ENCODE measurements around the gene SLC35G6.

The SLC35G6 gene

DNA sequence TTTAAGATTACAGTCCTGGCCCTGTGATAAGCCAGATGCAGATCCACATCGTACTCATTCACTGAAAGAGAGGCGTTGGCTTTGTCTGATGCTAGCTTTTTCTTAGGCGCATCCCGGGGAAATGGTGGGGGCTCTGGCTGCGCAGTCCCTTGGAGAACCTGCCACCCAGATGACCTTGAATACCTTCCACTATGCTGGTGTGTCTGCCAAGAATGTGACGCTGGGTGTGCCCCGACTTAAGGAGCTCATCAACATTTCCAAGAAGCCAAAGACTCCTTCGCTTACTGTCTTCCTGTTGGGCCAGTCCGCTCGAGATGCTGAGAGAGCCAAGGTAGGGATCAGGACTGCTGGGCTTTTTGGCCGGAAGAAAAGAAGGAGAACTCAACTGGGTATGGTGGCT is 26.9 kb downstream of the SLC35G6 start:
- DNase-seq = no peak

DNA sequence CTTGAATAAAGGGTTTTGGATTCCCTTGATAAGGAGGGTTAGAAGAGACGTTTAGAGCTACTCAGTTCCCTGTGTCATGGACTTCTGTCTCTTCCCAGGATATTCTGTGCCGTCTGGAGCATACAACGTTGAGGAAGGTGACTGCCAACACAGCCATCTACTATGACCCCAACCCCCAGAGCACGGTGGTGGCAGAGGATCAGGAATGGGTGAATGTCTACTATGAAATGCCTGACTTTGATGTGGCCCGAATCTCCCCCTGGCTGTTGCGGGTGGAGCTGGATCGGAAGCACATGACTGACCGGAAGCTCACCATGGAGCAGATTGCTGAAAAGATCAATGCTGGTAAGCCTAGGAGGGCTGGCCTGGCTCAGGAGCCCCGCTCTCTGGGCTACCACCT is 27.6 kb downstream of the SLC35G6 start:
- DNase-seq = no peak

DNA sequence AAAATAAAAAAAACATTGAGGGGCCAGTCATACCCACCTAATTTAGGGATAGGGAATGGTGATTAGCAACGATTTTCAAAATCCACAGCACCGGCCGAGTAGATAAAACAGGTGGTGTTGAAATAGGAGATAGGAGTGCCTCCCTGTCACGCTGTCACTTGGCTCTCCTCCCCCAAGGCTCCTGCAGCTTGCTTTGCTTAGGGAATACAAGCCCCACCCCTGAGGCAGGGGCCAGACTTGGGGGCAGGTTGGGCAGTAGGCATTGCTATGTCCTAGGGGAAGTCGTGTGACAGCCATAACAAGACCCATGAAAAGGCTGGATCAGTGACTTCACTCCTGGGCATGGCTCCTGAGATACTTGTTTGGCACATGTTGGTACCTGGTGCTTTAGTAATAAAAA is 28.7 kb downstream of the SLC35G6 start:
- DNase-seq = no peak

DNA sequence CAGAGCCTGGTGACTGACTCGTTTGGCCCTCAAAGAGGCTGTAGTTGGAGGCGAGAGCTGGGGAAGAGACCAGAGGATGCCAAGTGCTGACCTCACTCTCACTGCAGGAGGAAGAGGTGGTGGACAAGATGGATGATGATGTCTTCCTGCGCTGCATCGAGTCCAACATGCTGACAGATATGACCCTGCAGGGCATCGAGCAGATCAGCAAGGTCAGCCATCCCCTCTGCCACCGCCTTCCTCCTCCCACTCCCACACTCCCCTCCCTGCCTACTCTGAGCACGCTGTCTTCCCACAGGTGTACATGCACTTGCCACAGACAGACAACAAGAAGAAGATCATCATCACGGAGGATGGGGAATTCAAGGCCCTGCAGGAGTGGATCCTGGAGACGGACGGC is 29.9 kb downstream of the SLC35G6 start:
- no peak for DNase-seq

DNA sequence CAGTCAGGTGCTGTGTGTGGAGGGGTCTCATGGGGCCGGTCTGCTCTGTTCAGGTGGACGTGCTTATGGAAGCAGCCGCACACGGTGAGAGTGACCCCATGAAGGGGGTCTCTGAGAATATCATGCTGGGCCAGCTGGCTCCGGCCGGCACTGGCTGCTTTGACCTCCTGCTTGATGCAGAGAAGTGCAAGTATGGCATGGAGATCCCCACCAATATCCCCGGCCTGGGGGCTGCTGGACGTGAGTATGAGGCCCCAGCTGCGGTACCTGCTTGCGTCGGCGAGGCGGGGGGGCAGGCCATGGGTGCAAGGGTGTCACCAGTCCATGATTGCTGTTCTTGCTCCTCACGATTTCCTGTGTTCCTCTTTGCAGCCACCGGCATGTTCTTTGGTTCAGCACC is 30.9 kb downstream of the SLC35G6 start:
- no peak for DNase-seq

DNA sequence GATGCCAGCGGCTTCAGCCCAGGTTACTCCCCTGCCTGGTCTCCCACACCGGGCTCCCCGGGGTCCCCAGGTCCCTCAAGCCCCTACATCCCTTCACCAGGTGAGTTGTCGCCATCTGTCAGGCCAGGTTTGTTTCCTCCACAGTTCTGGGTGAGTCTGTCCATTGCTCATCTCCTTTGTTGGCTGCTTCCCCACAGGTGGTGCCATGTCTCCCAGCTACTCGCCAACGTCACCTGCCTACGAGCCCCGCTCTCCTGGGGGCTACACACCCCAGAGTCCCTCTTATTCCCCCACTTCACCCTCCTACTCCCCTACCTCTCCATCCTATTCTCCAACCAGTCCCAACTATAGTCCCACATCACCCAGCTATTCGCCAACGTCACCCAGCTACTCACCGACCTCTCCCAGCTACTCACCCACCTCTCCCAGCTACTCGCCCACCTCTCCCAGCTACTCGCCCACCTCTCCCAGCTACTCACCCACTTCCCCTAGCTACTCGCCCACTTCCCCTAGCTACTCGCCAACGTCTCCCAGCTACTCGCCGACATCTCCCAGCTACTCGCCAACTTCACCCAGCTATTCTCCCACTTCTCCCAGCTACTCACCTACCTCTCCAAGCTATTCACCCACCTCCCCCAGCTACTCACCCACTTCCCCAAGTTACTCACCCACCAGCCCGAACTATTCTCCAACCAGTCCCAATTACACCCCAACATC is 31.7 kb downstream of the SLC35G6 start:
- DNase-seq = no peak

DNA sequence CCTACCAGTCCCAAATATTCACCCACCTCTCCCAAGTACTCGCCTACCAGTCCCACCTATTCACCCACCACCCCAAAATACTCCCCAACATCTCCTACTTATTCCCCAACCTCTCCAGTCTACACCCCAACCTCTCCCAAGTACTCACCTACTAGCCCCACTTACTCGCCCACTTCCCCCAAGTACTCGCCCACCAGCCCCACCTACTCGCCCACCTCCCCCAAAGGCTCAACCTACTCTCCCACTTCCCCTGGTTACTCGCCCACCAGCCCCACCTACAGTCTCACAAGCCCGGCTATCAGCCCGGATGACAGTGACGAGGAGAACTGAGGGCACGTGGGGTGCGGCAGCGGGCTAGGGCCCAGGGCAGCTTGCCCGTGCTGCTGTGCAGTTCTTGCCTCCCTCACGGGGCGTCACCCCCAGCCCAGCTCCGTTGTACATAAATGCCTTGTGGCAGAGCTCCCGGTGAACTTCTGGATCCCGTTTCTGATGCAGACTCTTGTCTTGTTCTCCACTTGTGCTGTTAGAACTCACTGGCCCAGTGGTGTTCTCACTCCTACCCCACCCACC is 32.7 kb downstream of the SLC35G6 start:
- DNase-seq = peak; percentile 6

DNA sequence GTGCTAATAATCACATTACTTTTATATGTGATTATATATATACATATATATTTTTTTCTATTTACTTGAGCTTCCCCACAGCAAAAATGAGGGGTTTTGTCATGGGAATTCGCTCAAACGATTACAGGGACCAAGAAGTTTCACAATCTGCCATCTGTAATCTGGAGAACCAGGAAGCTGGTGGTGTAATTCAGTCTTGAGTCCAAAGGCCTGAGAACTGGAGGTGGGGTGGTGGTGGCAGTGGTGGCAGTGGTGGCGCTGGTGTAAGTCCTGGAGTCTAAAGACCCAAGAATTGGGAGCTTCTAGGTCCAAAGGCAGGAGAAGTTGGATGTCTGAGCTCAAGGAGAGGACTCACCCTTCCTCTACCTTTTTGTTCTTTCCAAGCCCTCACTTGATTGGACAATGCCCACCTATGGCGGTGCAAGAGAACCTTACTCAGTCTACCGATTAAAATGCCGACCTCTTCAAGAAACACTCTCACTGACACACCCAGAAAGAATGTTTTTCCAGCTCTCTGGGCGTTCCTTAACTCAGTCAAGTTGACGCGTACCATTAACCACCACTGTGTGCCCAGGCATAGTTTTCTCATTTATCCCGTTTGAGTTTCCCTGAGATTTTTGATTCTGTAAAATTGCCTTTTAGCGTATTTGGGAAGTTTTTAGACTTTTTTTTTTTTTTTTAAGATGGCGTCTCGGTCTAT is 34.8 kb downstream of the SLC35G6 start:
- peak; percentile 84 for DNase-seq

DNA sequence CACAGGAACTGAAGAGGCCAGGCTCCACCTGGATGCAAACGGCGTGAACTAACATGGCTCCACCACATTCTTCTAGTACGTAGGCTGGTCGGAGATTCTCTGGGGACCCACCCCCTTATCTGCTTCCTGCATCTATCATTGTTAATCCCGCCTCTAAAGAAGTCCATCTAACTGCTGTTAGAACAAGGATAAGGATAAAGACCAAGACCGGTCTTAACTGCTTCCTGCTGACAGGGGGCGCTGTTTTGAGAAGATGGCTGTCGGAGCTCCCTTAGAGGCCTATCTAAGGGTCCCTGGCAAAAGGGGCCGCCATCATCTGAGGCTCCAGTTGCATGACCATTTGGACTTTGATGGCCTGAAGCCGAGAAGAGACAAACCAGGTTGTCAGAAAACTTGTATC is 41.8 kb downstream of the SLC35G6 start:
- peak; percentile 55 for DNase-seq

DNA sequence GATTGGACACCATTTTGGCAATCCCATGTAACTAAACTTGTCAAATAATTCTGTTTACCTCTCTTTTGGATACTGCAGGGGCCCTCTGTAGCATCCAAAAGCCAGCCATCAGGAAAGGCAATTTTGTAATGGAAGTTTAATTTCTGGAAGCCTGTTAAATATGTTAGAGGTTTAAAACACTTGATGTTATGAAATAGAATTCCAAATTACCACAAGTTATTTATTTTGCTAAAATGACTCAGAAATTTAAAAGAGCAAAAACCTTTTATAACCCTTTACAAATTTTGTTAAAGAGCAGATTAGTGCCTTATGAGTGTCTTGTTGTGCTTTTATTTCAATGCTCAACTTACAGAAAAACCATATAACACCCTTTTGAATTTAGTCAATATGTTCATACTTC is 47.6 kb downstream of the SLC35G6 start:
- no peak for DNase-seq

DNA sequence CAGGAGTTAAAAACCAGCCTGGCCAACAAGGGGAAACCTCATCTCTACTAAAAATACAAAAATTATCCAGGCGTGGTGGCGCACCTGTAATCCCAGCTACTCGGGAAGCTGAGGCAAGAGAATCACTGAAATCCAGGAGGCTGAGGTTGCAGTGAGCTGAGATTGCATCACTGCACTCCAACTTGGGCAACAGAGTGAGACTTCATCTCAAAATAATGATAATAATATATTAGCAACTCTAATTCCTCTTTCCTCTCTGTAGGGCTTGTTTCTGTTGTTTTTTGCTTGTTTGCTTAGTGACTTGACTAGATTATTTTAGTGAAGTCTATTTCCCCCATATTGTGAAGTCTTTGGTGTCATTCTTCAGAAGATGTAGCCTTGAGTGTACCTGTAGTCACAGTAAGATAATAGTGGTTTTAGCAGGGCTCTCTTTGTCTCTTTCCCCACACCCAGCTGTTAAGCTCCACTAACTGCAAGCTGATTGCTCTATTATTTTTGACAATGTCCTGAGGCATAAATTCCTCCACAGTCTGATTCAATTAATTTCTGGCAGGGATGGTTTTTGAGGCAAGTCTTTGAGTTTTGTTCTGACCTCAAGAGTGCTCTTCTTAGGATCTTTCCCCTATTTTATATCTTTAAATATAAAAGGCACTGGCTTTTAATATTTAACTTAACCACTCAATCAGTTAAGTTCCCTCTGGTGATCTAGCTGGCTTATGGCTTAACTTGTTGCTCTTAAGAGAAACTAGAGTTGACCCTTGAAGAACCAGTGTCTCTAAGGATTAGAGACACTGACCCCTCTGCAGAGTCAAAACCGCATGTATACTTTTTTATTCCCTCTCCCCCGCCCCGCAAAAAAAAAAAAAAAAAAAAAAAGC is 49.0 kb downstream of the SLC35G6 start:
- peak; percentile 39 for DNase-seq

All from inflammatory macrophage treated with lipopolysaccharide for 4 hours (primary cell).